Measurements from ENCODE around the gene ASIC4. TPM values are rescaled to one million over a fixed set of nuclear protein-coding genes. Genes with fewer than 3 reads are reported as not detected.
A peak's percentile ranks its signal among the peaks of the same experiment; 100 is the strongest.

ASIC4 gene
- total and polyA plus RNA-seq, 9 of the 15 experiments (the other 6 are each of a cell fraction or from before 2014, with no cell fraction given) = 0.07 to 19.2 (median 4.8) TPM

GRCh38 chr2:219500135-219500534 is 14.1 kb upstream of the ASIC4 start (continued):
- TF ChIP-seq, protein P1, sequence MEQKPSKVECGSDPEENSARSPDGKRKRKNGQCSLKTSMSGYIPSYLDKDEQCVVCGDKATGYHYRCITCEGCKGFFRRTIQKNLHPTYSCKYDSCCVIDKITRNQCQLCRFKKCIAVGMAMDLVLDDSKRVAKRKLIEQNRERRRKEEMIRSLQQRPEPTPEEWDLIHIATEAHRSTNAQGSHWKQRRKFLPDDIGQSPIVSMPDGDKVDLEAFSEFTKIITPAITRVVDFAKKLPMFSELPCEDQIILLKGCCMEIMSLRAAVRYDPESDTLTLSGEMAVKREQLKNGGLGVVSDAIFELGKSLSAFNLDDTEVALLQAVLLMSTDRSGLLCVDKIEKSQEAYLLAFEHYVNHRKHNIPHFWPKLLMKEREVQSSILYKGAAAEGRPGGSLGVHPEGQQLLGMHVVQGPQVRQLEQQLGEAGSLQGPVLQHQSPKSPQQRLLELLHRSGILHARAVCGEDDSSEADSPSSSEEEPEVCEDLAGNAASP (IDR thresholded peaks at IDR 0.05) = no peak
- TF ChIP-seq ZNF830 (CRISPR knock-in tag; IDR thresholded peaks at IDR 0.05) = no peak
- peak; percentile 75 for TF ChIP-seq CTCFL (IDR thresholded peaks at IDR 0.05; ENCODE audit: borderline replicate concordance, insufficient read depth, low read depth, low read length, poor library complexity, severe bottlenecking)
- peak; percentile 50; the same call in 1 of the 2 replicates for TF ChIP-seq DPF2 (IDR thresholded peaks at IDR 0.05)
- TF ChIP-seq ZNF134 (CRISPR knock-in tag; conservative IDR thresholded peaks at IDR 0.05) = no peak
- no peak for TF ChIP-seq XRCC3 (IDR thresholded peaks at IDR 0.05)
- no peak for TF ChIP-seq ZNF124 (CRISPR knock-in tag; IDR thresholded peaks at IDR 0.05)
- no peak for TF ChIP-seq ESRRB (CRISPR knock-in tag; IDR thresholded peaks at IDR 0.05; ENCODE audit: borderline replicate concordance)
- TF ChIP-seq, protein P2, sequence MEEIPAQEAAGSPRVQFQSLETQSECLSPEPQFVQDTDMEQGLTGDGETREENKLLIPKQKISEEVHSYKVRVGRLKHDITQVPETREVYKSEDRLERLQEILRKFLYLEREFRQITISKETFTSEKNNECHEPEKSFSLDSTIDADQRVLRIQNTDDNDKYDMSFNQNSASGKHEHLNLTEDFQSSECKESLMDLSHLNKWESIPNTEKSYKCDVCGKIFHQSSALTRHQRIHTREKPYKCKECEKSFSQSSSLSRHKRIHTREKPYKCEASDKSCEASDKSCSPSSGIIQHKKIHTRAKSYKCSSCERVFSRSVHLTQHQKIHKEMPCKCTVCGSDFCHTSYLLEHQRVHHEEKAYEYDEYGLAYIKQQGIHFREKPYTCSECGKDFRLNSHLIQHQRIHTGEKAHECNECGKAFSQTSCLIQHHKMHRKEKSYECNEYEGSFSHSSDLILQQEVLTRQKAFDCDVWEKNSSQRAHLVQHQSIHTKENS (CRISPR knock-in tag; IDR thresholded peaks at IDR 0.05) = no peak
- TF ChIP-seq, protein P3, sequence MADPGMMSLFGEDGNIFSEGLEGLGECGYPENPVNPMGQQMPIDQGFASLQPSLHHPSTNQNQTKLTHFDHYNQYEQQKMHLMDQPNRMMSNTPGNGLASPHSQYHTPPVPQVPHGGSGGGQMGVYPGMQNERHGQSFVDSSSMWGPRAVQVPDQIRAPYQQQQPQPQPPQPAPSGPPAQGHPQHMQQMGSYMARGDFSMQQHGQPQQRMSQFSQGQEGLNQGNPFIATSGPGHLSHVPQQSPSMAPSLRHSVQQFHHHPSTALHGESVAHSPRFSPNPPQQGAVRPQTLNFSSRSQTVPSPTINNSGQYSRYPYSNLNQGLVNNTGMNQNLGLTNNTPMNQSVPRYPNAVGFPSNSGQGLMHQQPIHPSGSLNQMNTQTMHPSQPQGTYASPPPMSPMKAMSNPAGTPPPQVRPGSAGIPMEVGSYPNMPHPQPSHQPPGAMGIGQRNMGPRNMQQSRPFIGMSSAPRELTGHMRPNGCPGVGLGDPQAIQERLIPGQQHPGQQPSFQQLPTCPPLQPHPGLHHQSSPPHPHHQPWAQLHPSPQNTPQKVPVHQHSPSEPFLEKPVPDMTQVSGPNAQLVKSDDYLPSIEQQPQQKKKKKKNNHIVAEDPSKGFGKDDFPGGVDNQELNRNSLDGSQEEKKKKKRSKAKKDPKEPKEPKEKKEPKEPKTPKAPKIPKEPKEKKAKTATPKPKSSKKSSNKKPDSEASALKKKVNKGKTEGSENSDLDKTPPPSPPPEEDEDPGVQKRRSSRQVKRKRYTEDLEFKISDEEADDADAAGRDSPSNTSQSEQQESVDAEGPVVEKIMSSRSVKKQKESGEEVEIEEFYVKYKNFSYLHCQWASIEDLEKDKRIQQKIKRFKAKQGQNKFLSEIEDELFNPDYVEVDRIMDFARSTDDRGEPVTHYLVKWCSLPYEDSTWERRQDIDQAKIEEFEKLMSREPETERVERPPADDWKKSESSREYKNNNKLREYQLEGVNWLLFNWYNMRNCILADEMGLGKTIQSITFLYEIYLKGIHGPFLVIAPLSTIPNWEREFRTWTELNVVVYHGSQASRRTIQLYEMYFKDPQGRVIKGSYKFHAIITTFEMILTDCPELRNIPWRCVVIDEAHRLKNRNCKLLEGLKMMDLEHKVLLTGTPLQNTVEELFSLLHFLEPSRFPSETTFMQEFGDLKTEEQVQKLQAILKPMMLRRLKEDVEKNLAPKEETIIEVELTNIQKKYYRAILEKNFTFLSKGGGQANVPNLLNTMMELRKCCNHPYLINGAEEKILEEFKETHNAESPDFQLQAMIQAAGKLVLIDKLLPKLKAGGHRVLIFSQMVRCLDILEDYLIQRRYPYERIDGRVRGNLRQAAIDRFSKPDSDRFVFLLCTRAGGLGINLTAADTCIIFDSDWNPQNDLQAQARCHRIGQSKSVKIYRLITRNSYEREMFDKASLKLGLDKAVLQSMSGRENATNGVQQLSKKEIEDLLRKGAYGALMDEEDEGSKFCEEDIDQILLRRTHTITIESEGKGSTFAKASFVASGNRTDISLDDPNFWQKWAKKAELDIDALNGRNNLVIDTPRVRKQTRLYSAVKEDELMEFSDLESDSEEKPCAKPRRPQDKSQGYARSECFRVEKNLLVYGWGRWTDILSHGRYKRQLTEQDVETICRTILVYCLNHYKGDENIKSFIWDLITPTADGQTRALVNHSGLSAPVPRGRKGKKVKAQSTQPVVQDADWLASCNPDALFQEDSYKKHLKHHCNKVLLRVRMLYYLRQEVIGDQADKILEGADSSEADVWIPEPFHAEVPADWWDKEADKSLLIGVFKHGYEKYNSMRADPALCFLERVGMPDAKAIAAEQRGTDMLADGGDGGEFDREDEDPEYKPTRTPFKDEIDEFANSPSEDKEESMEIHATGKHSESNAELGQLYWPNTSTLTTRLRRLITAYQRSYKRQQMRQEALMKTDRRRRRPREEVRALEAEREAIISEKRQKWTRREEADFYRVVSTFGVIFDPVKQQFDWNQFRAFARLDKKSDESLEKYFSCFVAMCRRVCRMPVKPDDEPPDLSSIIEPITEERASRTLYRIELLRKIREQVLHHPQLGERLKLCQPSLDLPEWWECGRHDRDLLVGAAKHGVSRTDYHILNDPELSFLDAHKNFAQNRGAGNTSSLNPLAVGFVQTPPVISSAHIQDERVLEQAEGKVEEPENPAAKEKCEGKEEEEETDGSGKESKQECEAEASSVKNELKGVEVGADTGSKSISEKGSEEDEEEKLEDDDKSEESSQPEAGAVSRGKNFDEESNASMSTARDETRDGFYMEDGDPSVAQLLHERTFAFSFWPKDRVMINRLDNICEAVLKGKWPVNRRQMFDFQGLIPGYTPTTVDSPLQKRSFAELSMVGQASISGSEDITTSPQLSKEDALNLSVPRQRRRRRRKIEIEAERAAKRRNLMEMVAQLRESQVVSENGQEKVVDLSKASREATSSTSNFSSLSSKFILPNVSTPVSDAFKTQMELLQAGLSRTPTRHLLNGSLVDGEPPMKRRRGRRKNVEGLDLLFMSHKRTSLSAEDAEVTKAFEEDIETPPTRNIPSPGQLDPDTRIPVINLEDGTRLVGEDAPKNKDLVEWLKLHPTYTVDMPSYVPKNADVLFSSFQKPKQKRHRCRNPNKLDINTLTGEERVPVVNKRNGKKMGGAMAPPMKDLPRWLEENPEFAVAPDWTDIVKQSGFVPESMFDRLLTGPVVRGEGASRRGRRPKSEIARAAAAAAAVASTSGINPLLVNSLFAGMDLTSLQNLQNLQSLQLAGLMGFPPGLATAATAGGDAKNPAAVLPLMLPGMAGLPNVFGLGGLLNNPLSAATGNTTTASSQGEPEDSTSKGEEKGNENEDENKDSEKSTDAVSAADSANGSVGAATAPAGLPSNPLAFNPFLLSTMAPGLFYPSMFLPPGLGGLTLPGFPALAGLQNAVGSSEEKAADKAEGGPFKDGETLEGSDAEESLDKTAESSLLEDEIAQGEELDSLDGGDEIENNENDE (IDR thresholded peaks at IDR 0.05; ENCODE audit: low read depth, low read length) = no peak
- TF ChIP-seq MCM7 (IDR thresholded peaks at IDR 0.05) = no peak
- TF ChIP-seq FOXA3 (CRISPR knock-in tag; conservative IDR thresholded peaks at IDR 0.05 in 1 of 2, IDR thresholded peaks at IDR 0.05 in 1 of 2) = no peak
- peak; percentile 83 for TF ChIP-seq ATF7 (IDR thresholded peaks at IDR 0.05)

Data from K562 (cell line).